Type B pancreatic cell (in vitro differentiated cells): ENCODE results near the gene MAGI3. TPM values are rescaled to one million over a fixed set of nuclear protein-coding genes. Genes with fewer than 3 reads are reported as not detected.

Experiments
- DNase-seq: peaks from one replicate; pipeline ENCODE4 v3.0.0; 2021; ENCODE audit warnings: mixed read lengths; ENCODE audit not compliant: unreplicated experiment; ENCODE audit errors: extremely low spot score
- H3K27ac Mint-ChIP-seq: 2 replicates; pipeline ENCODE4 v1.8.0; 2021; ENCODE audit warnings: mild to moderate bottlenecking, mixed read lengths
- H3K27me3 Mint-ChIP-seq: 2 replicates; pipeline ENCODE4 v1.8.0; 2021; ENCODE audit warnings: mixed read lengths
- H3K36me3 Mint-ChIP-seq: 2 replicates; pipeline ENCODE4 v1.8.0; 2021; ENCODE audit warnings: mixed read lengths
- H3K4me1 Mint-ChIP-seq: one replicate; pipeline ENCODE4 v1.8.0; 2021; ENCODE audit warnings: mixed read lengths; ENCODE audit not compliant: unreplicated experiment
- H3K4me3 Mint-ChIP-seq: 2 replicates; pipeline ENCODE4 v1.8.0; 2021; ENCODE audit warnings: mild to moderate bottlenecking, mixed read lengths
- H3K9me3 Mint-ChIP-seq: 2 replicates; pipeline ENCODE4 v1.8.0; 2021; ENCODE audit warnings: mixed read lengths
- total RNA-seq: library from RNA; stranded (reverse); gene quantifications from 2 replicates; pipeline ENCODE4 v1.2.1, GENCODE V29; 2021; ENCODE audit warnings: low replicate concordance
- TF ChIP-seq, protein P1 (sequence below): fragments of 200-600 bp; sonication (generic); conservative IDR thresholded peaks from 2 replicates; pipeline ENCODE4 v1.5.0; 2021; ENCODE audit warnings: antibody characterized with exemption, mild to moderate bottlenecking

MAGI3 gene
- total RNA-seq, 1 donor from 2014 or later: 19.2 TPM

DNA sequence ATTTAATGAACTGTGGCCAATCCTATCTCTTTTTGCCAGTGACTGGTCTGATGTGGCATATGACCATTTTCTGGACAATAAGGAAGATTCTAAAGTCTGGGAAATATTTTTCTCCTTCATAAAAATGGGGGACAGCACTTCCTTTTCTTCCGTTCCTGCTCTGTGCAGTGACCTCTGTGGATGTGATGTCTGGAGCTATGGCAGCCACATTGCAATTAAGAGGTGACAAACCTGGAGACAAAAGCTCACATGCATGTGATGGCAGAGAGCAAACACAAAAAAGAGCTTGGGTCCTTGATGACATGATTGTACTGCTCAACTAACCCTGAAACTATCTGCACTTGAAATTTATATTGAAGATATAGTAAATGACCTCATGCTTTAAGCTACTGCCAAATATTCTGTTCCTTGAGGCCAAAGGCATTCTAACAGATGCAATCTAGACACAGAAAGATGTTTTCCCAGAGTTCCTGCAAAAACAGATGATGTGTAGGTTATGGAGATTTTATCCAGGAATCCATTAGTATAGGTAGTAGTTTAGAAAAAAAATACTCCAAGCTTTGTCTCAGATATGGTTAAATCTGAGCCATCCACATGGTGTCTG, 2.2 kb upstream of the MAGI3 start:
- H3K4me1 Mint-ChIP-seq: peaks cover 21% of the 10 kb centered on the region
- H3K27ac Mint-ChIP-seq: peak overlapping the region; percentile 84
- no peaks in the 10 kb centered on the region for H3K36me3 Mint-ChIP-seq
- H3K4me3 Mint-ChIP-seq: peak overlapping the region; percentile 86
- DNase-seq: no peak
- TF ChIP-seq, protein P1, sequence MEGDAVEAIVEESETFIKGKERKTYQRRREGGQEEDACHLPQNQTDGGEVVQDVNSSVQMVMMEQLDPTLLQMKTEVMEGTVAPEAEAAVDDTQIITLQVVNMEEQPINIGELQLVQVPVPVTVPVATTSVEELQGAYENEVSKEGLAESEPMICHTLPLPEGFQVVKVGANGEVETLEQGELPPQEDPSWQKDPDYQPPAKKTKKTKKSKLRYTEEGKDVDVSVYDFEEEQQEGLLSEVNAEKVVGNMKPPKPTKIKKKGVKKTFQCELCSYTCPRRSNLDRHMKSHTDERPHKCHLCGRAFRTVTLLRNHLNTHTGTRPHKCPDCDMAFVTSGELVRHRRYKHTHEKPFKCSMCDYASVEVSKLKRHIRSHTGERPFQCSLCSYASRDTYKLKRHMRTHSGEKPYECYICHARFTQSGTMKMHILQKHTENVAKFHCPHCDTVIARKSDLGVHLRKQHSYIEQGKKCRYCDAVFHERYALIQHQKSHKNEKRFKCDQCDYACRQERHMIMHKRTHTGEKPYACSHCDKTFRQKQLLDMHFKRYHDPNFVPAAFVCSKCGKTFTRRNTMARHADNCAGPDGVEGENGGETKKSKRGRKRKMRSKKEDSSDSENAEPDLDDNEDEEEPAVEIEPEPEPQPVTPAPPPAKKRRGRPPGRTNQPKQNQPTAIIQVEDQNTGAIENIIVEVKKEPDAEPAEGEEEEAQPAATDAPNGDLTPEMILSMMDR: no peak
- peaks cover 7% of the 10 kb centered on the region for H3K9me3 Mint-ChIP-seq
- H3K27me3 Mint-ChIP-seq: no peaks in the 10 kb centered on the region

- no peak for DNase-seq
- Mint-ChIP-seq H3K4me3 (peak overlapping the region; percentile 86), H3K9me3 (peaks cover 7% of the 10 kb centered on the region), H3K27me3 (no peaks in the 10 kb centered on the region), H3K27ac (peak overlapping the region; percentile 84), H3K36me3 (no peaks in the 10 kb centered on the region), H3K4me1 (peaks cover 21% of the 10 kb centered on the region)
- TF ChIP-seq, protein P1: no peak
Observed at GRCh38 chr1:113388621-113389358, 1.5 kb upstream of the MAGI3 start.

- peak overlapping the region; percentile 86 for H3K4me3 Mint-ChIP-seq
- no peaks in the 10 kb centered on the region for H3K27me3 Mint-ChIP-seq
- TF ChIP-seq, protein P1: no peak
- peak overlapping the region; percentile 84 for H3K27ac Mint-ChIP-seq
- peaks cover 7% of the 10 kb centered on the region for H3K9me3 Mint-ChIP-seq
- no peaks in the 10 kb centered on the region for H3K36me3 Mint-ChIP-seq
- DNase-seq: no peak
- H3K4me1 Mint-ChIP-seq: peaks cover 25% of the 10 kb centered on the region
Observed at GRCh38 chr1:113389359-113389952, 859 bp upstream of the MAGI3 start.

GRCh38 chr1:113390871-113391648, 745 bp downstream of the MAGI3 start:
- TF ChIP-seq, protein P1: no peak
- H3K27ac Mint-ChIP-seq: peak overlapping the region; percentile 82
- peaks cover 28% of the 10 kb centered on the region for H3K4me1 Mint-ChIP-seq
- H3K9me3 Mint-ChIP-seq: peaks cover 4% of the 10 kb centered on the region
- peak overlapping the region; percentile 92 for H3K4me3 Mint-ChIP-seq
- no peaks in the 10 kb centered on the region for H3K27me3 Mint-ChIP-seq
- H3K36me3 Mint-ChIP-seq: no peaks in the 10 kb centered on the region
- peak; percentile 71 for DNase-seq

- H3K36me3 Mint-ChIP-seq: no peaks in the 10 kb centered on the region
- H3K4me3 Mint-ChIP-seq: peak overlapping the region; percentile 92
- peak overlapping the region; percentile 82 for H3K27ac Mint-ChIP-seq
- H3K27me3 Mint-ChIP-seq: no peaks in the 10 kb centered on the region
- H3K9me3 Mint-ChIP-seq: peaks cover 4% of the 10 kb centered on the region
- peaks cover 30% of the 10 kb centered on the region for H3K4me1 Mint-ChIP-seq
- TF ChIP-seq, protein P1: no peak
- no peak for DNase-seq
Observed at GRCh38 chr1:113391649-113392271, 1.4 kb downstream of the MAGI3 start.
